GM12878 (cell line): ENCODE results near the gene CACNA1B. TPM values are rescaled to one million over a fixed set of nuclear protein-coding genes. Genes with fewer than 3 reads are reported as not detected.

Experiments used
- FOXM1 ChIP-seq: IDR thresholded peaks from 2 replicates; pipeline ENCODE4 v1.6.1; 2012; ENCODE audit warnings: low read depth, mild to moderate bottlenecking, inconsistent platforms, low read length, moderate library complexity
- IRF3 ChIP-seq: fragments of 450-650 bp; IDR thresholded peaks from 2 replicates; pipeline ENCODE4 v1.6.1; 2014; ENCODE audit warnings: mild to moderate bottlenecking
- MEF2B ChIP-seq: fragments of 450-650 bp; IDR thresholded peaks from 2 replicates; pipeline ENCODE4 v1.6.1; 2018; ENCODE audit warnings: mild to moderate bottlenecking, moderate library complexity; ENCODE audit not compliant: partially characterized antibody, poor library complexity, severe bottlenecking
- NFYA ChIP-seq: IDR thresholded peaks from 2 replicates; pipeline ENCODE4 v1.6.1; 2011; ENCODE audit warnings: low read depth, mild to moderate bottlenecking, low read length, improper control_type of control experiment, borderline replicate concordance
- NR2C2 ChIP-seq: IDR thresholded peaks from 2 replicates; pipeline ENCODE4 v1.6.1; 2011; ENCODE audit warnings: borderline replicate concordance, low read depth; ENCODE audit not compliant: control insufficient read depth, insufficient read length
- RB1 ChIP-seq: fragments of 450-650 bp; formaldehyde crosslinking; IDR thresholded peaks from 2 replicates; pipeline ENCODE4 v1.6.1; 2017; ENCODE audit warnings: mild to moderate bottlenecking, borderline replicate concordance
- RBBP5 ChIP-seq: fragments of 200-600 bp; sonication (generic); conservative IDR thresholded peaks from 2 replicates; pipeline ENCODE4 v1.6.1; 2016
- SREBF2 ChIP-seq: IDR thresholded peaks from 2 replicates; pipeline ENCODE4 v1.6.1; 2012; ENCODE audit warnings: mild to moderate bottlenecking, low read length
- TARDBP ChIP-seq: IDR thresholded peaks from 2 replicates; pipeline ENCODE4 v1.6.1; 2016; ENCODE audit warnings: borderline replicate concordance
- ZNF687 ChIP-seq: fragments of 450-650 bp; IDR thresholded peaks from 2 replicates; pipeline ENCODE4 v1.6.1; 2017; ENCODE audit warnings: mild to moderate bottlenecking, moderate library complexity
- polyA plus RNA-seq, 11 experiments: library from polyadenylated mRNA; depleted of rRNA in 4 of 11; unstranded in 6 of 11; stranded (reverse) in 5 of 11; fragments of >200 nt; fragmentation: Nextera tagmentation in 4 of 11; fragmentation: Illumina TruSeq in 1 of 11; extraction: Ambion mirVana in 4 of 11; extraction: Trizol in 1 of 11; gene quantifications; 1 replicate in 1 of 11; 2 replicates in 10 of 11; pipeline versions ENCODE4 v1.2.1 to v1.2.3, GENCODE V29; 2011 to 2016; ENCODE audit warnings: inconsistent platforms in 2 of 11, missing spikeins in 2 of 11, low read depth in 1 of 11
- total RNA-seq, 4 experiments: library from RNA; depleted of rRNA in 3 of 4; stranded (reverse); fragments of >200 nt in 3 of 4; fragmentation: Illumina TruSeq in 1 of 4; extraction: Trizol in 1 of 4; gene quantifications; 2 replicates each; pipeline versions ENCODE4 v1.2.1 to v1.2.3, GENCODE V29; 2013 to 2021
- TF ChIP-seq, protein P1 (sequence below): IDR thresholded peaks from 2 replicates; pipeline ENCODE4 v1.6.1; 2011; ENCODE audit warnings: low read depth, low read length, improper control_type of control experiment, borderline replicate concordance

CACNA1B gene
- total and polyA plus RNA-seq, 10 of the 15 experiments (the other 5 are each of a cell fraction or from before 2014, with no cell fraction given): 0.01 to 0.03 (median 0.01) TPM; not detected in 7

- no peak for TF ChIP-seq ZNF687
- TF ChIP-seq TARDBP: no peak
- TF ChIP-seq, protein P1, sequence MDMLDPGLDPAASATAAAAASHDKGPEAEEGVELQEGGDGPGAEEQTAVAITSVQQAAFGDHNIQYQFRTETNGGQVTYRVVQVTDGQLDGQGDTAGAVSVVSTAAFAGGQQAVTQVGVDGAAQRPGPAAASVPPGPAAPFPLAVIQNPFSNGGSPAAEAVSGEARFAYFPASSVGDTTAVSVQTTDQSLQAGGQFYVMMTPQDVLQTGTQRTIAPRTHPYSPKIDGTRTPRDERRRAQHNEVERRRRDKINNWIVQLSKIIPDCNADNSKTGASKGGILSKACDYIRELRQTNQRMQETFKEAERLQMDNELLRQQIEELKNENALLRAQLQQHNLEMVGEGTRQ: no peak
- TF ChIP-seq RBBP5: no peak
- no peak for TF ChIP-seq NR2C2
- TF ChIP-seq FOXM1: no peak
- no peak for TF ChIP-seq NFYA
- no peak for TF ChIP-seq RB1
- no peak for TF ChIP-seq IRF3
- TF ChIP-seq SREBF2: no peak
- TF ChIP-seq MEF2B: no peak
These were observed 98.5 kb downstream of the CACNA1B start (continued) for GRCh38 chr9:137975936-137976565.
